IMR-90 (cell line): ENCODE results near the gene PC. TPM values are rescaled to one million over a fixed set of nuclear protein-coding genes. Genes with fewer than 3 reads are reported as not detected.

Source experiments
- ATAC-seq: fragments of 200-7000 bp; cut with Tn5 transposase; 2 replicates; pipeline ENCODE4 v1.9.1; 2020; ENCODE audit warnings: low read depth, mild to moderate bottlenecking, moderate library complexity
- BruUV-seq: library from RNA; stranded (reverse); fragments of 400-500 nt; replicated peaks from 2 replicates; lab custom pipeline; 2021; lab: Mats Ljungman, UMichigan
- CTCF ChIA-PET: fragments of 300-600 bp; formaldehyde crosslinking; extraction: SDS; loops from one replicate; lab custom pipeline; 2021; ENCODE audit warnings: antibody characterized with exemption; lab: Yijun Ruan, JAX
- POLR2A ChIA-PET: fragments of 300-600 bp; sonication (Branson Sonifier 250); formaldehyde crosslinking; loops from one replicate; lab custom pipeline; 2022; ENCODE audit warnings: antibody characterized with exemption; ENCODE audit not compliant: unreplicated experiment; lab: Charles Lee
- DNase-seq: peaks from one replicate; pipeline ENCODE4 v3.0.0; 2013
- H2AFZ ChIP-seq: replicated peaks from 2 replicates; pipeline ENCODE3; 2013; ENCODE audit warnings: low read length, mild to moderate bottlenecking; ENCODE audit not compliant: poor library complexity
- H2AK5ac ChIP-seq: 2 replicates; pipeline ENCODE4 v1.6.1; 2013; ENCODE audit warnings: low read depth, low read length, inconsistent platforms
- H2AK9ac ChIP-seq: replicated peaks from 2 replicates; pipeline ENCODE3; 2013; ENCODE audit warnings: mild to moderate bottlenecking, low read depth, low read length, moderate library complexity; ENCODE audit not compliant: poor library complexity
- H2BK120ac ChIP-seq: 2 replicates; pipeline ENCODE4 v1.6.1; 2013; ENCODE audit warnings: low read depth, low read length, inconsistent platforms
- H2BK15ac ChIP-seq: 3 replicates; pipeline ENCODE4 v1.6.1; 2013; ENCODE audit warnings: low read depth, low read length, inconsistent platforms
- H2BK20ac ChIP-seq: 2 replicates; pipeline ENCODE4 v1.6.1; 2013; ENCODE audit warnings: low read depth, mild to moderate bottlenecking, inconsistent platforms, low read length, moderate library complexity
- H2BK5ac ChIP-seq: 2 replicates; pipeline ENCODE4 v1.6.1; 2013; ENCODE audit warnings: mild to moderate bottlenecking, low read depth, low read length, inconsistent platforms; ENCODE audit not compliant: poor library complexity, severe bottlenecking
- H3K14ac ChIP-seq: replicated peaks from 2 replicates; pipeline ENCODE4 v1.6.1; 2013; ENCODE audit warnings: low read depth, low read length, inconsistent platforms
- H3K18ac ChIP-seq: 2 replicates; pipeline ENCODE4 v1.6.1; 2013; ENCODE audit warnings: low read depth, low read length, control low read depth
- H3K23ac ChIP-seq: 2 replicates; pipeline ENCODE4 v1.6.1; 2013; ENCODE audit warnings: low read depth, low read length, inconsistent platforms
- H3K27ac ChIP-seq: 2 replicates; pipeline ENCODE4 v1.5.1; 2013; ENCODE audit warnings: mild to moderate bottlenecking, control low read depth, low read length; ENCODE audit not compliant: insufficient read depth
- H3K27me3 ChIP-seq: 2 replicates; pipeline ENCODE4 v1.6.1; 2013; ENCODE audit warnings: low read length; ENCODE audit not compliant: control insufficient read depth, insufficient read depth
- H3K36me3 ChIP-seq: 2 replicates; pipeline ENCODE4 v1.6.1; 2013; ENCODE audit warnings: low read length, mixed read lengths; ENCODE audit not compliant: control insufficient read depth, insufficient read depth
- H3K4ac ChIP-seq: 2 replicates; pipeline ENCODE4 v1.6.1; 2013; ENCODE audit warnings: low read depth, low read length, inconsistent platforms
- H3K4me1 ChIP-seq: 2 replicates; pipeline ENCODE4 v1.6.1; 2013; ENCODE audit warnings: low read length, mixed read lengths; ENCODE audit not compliant: control insufficient read depth, insufficient read depth
- H3K4me2 ChIP-seq: 2 replicates; pipeline ENCODE4 v1.6.1; 2013; ENCODE audit warnings: low read depth, mild to moderate bottlenecking, control low read depth, low read length, moderate library complexity
- H3K4me3 ChIP-seq: 2 replicates; pipeline ENCODE4 v1.5.1; 2013; ENCODE audit warnings: low read depth, mild to moderate bottlenecking, control low read depth, low read length, moderate library complexity; ENCODE audit not compliant: insufficient read depth
- H3K56ac ChIP-seq: 2 replicates; pipeline ENCODE4 v1.6.1; 2013; ENCODE audit warnings: low read length, inconsistent platforms; ENCODE audit not compliant: insufficient read depth; ENCODE audit errors: extremely low read depth
- H3K79me1 ChIP-seq, 2 experiments: 2 replicates each; pipeline ENCODE4 v1.6.1; 2013; ENCODE audit warnings: low read length in 2 of 2, inconsistent platforms in 1 of 2, low read depth in 1 of 2
- H3K9ac ChIP-seq: 2 replicates; pipeline ENCODE4 v1.6.1; 2013; ENCODE audit warnings: low read depth, low read length, control low read depth
- H3K9me1 ChIP-seq: 2 replicates; pipeline ENCODE4 v1.6.1; 2013; ENCODE audit warnings: low read length, inconsistent platforms; ENCODE audit not compliant: insufficient read depth
- H3K9me3 ChIP-seq: 2 replicates; pipeline ENCODE4 v1.6.1; 2013; ENCODE audit warnings: low read length; ENCODE audit not compliant: control insufficient read depth, insufficient read depth
- H4K20me1 ChIP-seq: 2 replicates; pipeline ENCODE4 v1.6.1; 2013; ENCODE audit warnings: low read length, inconsistent platforms; ENCODE audit not compliant: insufficient read depth
- H4K5ac ChIP-seq: 2 replicates; pipeline ENCODE4 v1.6.1; 2013; ENCODE audit warnings: mild to moderate bottlenecking, low read depth, low read length, control low read depth
- H4K8ac ChIP-seq, 2 experiments: 2 replicates each; pipeline ENCODE4 v1.6.1; 2013; ENCODE audit warnings: low read depth in 2 of 2, low read length in 2 of 2, control low read depth in 1 of 2, inconsistent platforms in 1 of 2
- H4K91ac ChIP-seq: 2 replicates; pipeline ENCODE4 v1.6.1; 2013; ENCODE audit warnings: low read depth, low read length, inconsistent platforms; ENCODE audit not compliant: insufficient read depth
- BHLHE40 ChIP-seq: fragments of 150-350 bp; IDR thresholded peaks from 2 replicates; pipeline ENCODE4 v1.6.1; 2016; ENCODE audit warnings: mild to moderate bottlenecking, low read depth, low read length
- CTCF ChIP-seq: conservative IDR thresholded peaks from 2 replicates; pipeline ENCODE4 v1.5.1; 2012; ENCODE audit warnings: mild to moderate bottlenecking, low read depth, low read length, improper control_type of control experiment
- ELK1 ChIP-seq: fragments of 150-350 bp; IDR thresholded peaks from 2 replicates; pipeline ENCODE4 v1.6.1; 2016; ENCODE audit warnings: low read depth, mild to moderate bottlenecking, low read length, moderate library complexity, borderline replicate concordance
- FOS ChIP-seq: fragments of 150-350 bp; IDR thresholded peaks from 2 replicates; pipeline ENCODE4 v1.6.1; 2016; ENCODE audit warnings: low read depth, low read length
- NFE2L2 ChIP-seq: fragments of 150-350 bp; IDR thresholded peaks from 2 replicates; pipeline ENCODE4 v1.6.1; 2016; ENCODE audit warnings: low read depth, mild to moderate bottlenecking, low read length
- SMC3 ChIP-seq: fragments of 150-350 bp; IDR thresholded peaks from 2 replicates; pipeline ENCODE4 v1.6.1; 2016; ENCODE audit warnings: low read depth, mild to moderate bottlenecking, antibody characterized with exemption, low read length, moderate library complexity
- WGBS, 2 experiments: methylation state at CpG; one replicate each; pipeline versions ENCODE4 v1.1.5 to v1.1.7; 2013; ENCODE audit warnings: missing lambda C conversion rate in 2 of 2; ENCODE audit not compliant: insufficient read length in 1 of 2; ENCODE audit errors: extremely low coverage in 2 of 2; 5-methylcytosine and 5-hydroxymethylcytosine counted together
- dilution Hi-C: fragments of 300-500 bp; cut with HindIII; formaldehyde crosslinking; loops from one replicate; pipeline ENCODE4 v1.14.3; 2018; ENCODE audit warnings: low sequenced_read_pairs; ENCODE audit not compliant: unreplicated experiment
- in situ Hi-C: fragments of 300-500 bp; cut with MboI; formaldehyde crosslinking; loops from 3 replicates; pipeline ENCODE4 v1.14.3; 2019; ENCODE audit warnings: low sequenced_read_pairs, inconsistent platforms, mixed read lengths
- intact Hi-C: fragments of 100-400 bp; cut with micrococcal nuclease; formaldehyde crosslinking; loops from 2 replicates; pipeline ENCODE4 v1.10.0; 2022
- polyA plus RNA-seq, 3 experiments: library from polyadenylated mRNA; depleted of rRNA; stranded (reverse); fragments of >200 nt; gene quantifications; 2 replicates each; pipeline ENCODE4 v1.2.3, GENCODE V29; 2012; ENCODE audit warnings: low replicate concordance in 1 of 3
- total RNA-seq: library from RNA; depleted of rRNA; stranded (reverse); fragments of >200 nt; gene quantifications from 2 replicates; pipeline ENCODE4 v1.2.3, GENCODE V29; 2012

The PC gene
- total and polyA plus RNA-seq, 2 of the 4 experiments (the other 2 are of a cell fraction): 13.6 to 15.7 TPM

- no peak overlapping the region for H4K8ac ChIP-seq
- H3K27ac ChIP-seq: no peak overlapping the region
- no peak overlapping the region for H4K91ac ChIP-seq
- H3K4me1 ChIP-seq: peaks cover 14% of the 10 kb centered on the region
- no peak overlapping the region for H2BK20ac ChIP-seq
- H2BK120ac ChIP-seq: no peak overlapping the region
- H3K4me3 ChIP-seq: no peak overlapping the region
- no peak overlapping the region for H2AK9ac ChIP-seq
- no peaks in the 10 kb centered on the region for H3K9me3 ChIP-seq
- peaks cover 14% of the 10 kb centered on the region; the same call in 1 of the 2 replicates for H3K36me3 ChIP-seq
- CTCF ChIA-PET: interaction anchor here (0.6 kb wide), 1 partner anchor 1564 kb away, joined by 3 read pairs; no protein-coding TSS in a partner anchor
- POLR2A ChIA-PET: no interaction called here
- H2BK15ac ChIP-seq: no peak overlapping the region
- no peak overlapping the region for H4K5ac ChIP-seq
- 83% methylated on average over 3 of the region's 13 CpGs; no CpG with 5 or more reads in 1 of the 2 experiments for WGBS, 2 experiments
- dilution Hi-C loops (no loop called here), intact Hi-C loops (no loop called here), in situ Hi-C loops (no loop called here)
- no peak overlapping the region for H3K4ac ChIP-seq
- ATAC-seq: no peak
- H3K4me2 ChIP-seq: no peak overlapping the region
- no peak overlapping the region for H3K23ac ChIP-seq
- BruUV-seq: no TSS peak
- H3K27me3 ChIP-seq: no peaks in the 10 kb centered on the region
- H3K56ac ChIP-seq: no peak overlapping the region
- no peak for DNase-seq
- H3K79me1 ChIP-seq: peaks cover 0 to 8% of the 10 kb centered on the region in 2 experiments; a peak in 2 of 4 replicates
- H3K9ac ChIP-seq: no peak overlapping the region
- no peak overlapping the region for H2AFZ ChIP-seq
- no peak for TF ChIP-seq BHLHE40
- no peak for TF ChIP-seq SMC3
- TF ChIP-seq CTCF: no peak
- no peak for TF ChIP-seq FOS
- no peak for TF ChIP-seq ELK1
- no peak for TF ChIP-seq NFE2L2
- no peaks in the 10 kb centered on the region for H4K20me1 ChIP-seq
- no peak overlapping the region for H3K18ac ChIP-seq
- H3K14ac ChIP-seq: no peak overlapping the region
- peaks cover under 1% of the 10 kb centered on the region for H3K9me1 ChIP-seq
- H2BK5ac ChIP-seq: no peak overlapping the region
- no peak overlapping the region for H2AK5ac ChIP-seq
Measured at GRCh38 chr11:66875378-66875777, 82.8 kb downstream of the PC start.
